GM12873 (cell line): ENCODE data around the gene FAM117B.

ENCODE experiments used
- TF ChIP-seq, protein P1 (sequence below): IDR thresholded peaks from 2 replicates; pipeline ENCODE4 v1.5.1; 2012; ENCODE audit warnings: low read depth, mild to moderate bottlenecking, moderate library complexity, low read length, control low read depth; ENCODE audit not compliant: insufficient read depth; ENCODE audit errors: missing control alignments

Gene FAM117B

DNA sequence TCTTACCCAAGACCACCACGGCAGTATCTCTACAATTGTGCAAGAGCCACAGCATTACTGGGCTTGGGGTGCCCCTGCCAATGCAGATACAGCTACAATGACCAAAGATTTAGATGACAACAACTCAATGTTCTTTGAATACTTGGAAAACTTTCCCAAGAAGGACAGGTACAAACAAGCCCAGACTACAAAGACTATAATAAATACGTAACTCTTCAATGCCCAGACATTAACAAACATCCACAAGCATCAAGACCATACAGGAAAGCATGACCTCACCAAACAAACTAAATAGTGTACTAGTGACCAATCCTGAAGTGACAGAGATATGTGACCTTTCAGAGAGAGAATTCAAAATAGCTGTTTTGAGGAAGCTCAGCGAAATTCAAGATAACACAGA, 174.0 kb downstream of the FAM117B start:
- TF ChIP-seq, protein P1, sequence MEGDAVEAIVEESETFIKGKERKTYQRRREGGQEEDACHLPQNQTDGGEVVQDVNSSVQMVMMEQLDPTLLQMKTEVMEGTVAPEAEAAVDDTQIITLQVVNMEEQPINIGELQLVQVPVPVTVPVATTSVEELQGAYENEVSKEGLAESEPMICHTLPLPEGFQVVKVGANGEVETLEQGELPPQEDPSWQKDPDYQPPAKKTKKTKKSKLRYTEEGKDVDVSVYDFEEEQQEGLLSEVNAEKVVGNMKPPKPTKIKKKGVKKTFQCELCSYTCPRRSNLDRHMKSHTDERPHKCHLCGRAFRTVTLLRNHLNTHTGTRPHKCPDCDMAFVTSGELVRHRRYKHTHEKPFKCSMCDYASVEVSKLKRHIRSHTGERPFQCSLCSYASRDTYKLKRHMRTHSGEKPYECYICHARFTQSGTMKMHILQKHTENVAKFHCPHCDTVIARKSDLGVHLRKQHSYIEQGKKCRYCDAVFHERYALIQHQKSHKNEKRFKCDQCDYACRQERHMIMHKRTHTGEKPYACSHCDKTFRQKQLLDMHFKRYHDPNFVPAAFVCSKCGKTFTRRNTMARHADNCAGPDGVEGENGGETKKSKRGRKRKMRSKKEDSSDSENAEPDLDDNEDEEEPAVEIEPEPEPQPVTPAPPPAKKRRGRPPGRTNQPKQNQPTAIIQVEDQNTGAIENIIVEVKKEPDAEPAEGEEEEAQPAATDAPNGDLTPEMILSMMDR, result no peak

DNA sequence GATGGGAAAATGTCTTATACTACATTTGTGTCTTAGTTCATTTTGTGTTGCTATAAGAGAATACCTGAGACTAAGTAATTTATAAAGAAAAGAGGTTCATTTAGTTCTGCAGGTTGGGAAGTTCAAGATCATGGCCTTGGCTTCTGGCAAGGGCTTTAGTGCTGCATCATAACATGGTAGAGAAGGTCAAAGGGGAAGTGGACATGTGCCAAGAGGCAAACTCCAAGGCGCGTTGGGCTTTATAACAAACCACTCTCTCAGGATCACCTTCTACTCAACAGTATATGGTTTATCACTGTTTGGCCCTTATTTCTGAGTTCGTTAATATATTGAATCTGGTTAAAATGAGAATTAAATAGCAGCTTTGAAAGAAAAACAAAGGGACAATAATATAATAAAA, 178.6 kb downstream of the FAM117B start:
- TF ChIP-seq, protein P1, result no peak

DNA sequence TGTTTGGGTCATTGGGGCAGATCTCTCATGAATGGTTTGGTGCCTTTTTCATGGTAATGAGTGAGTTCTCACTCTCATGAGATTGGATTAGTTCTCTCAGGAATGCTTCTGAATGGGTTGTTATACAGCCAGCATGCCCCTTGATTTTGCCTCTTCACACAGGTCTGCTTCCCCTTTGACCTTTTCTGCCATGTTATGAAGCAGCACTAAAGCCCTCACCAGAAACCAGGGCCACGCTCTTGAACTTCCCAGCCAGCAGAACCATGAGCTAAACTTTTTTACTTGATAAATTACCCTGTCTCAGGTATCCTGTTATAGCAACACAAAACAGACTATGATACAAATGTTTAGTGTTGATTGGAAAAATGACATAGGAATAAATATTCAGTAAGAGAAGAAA, 179.5 kb downstream of the FAM117B start:
- TF ChIP-seq, protein P1, result no peak

DNA sequence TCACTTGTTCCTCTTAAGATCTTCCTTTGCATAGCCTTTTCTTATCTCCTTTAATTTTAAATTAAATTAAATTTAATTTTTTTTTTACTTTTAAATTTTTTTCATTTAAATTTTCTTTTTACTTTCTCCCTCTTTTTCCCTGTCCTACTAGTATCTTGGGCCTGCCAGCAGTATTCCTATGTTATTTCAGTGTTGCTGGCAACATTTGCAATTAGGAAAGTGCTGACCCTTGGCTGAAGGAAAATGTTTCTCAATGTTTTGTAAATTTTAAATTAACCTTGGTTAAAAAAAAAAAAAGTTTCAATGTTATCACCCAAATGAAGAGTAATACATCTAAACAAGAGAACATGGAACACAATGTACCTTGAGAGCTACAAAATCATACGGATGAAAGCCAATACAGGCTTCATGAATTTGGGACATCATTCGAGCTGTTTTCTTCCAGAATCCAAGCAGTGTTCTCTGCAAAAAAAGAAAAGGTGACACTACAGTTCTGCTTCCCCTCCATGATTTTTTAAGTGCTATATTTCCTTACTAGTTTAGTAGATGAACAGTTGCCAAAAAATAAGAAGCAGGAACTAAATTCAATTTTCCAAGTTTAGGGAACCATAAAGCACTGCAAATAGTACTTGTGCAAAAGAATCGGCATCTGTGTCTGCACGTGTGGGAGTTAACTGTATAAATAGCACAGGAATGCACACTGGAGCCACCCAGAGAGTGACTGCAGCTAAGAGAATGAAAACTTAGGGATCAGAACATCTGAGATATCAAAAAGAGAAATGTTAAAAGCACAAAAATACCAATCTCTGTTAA, 181.0 kb downstream of the FAM117B start:
- TF ChIP-seq, protein P1, result no peak

DNA sequence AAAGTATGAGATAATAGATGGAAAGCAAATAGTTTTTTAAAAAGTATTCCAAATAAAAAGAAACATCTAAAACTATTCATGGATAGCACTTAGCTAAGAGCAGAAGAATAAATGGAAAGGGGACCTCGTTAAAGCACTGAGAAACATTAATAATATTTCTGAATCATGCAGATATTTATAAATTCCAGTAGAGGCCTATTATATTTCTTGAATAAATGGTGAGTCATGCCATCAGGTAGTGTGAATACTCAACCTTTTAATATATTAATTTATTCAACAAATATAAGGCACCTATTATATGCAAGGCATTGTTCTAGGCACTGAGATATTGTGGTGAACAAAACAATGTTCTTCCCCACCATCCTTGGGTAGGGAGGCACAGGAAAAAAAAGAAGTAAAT, 183.0 kb downstream of the FAM117B start:
- TF ChIP-seq, protein P1, result no peak

DNA sequence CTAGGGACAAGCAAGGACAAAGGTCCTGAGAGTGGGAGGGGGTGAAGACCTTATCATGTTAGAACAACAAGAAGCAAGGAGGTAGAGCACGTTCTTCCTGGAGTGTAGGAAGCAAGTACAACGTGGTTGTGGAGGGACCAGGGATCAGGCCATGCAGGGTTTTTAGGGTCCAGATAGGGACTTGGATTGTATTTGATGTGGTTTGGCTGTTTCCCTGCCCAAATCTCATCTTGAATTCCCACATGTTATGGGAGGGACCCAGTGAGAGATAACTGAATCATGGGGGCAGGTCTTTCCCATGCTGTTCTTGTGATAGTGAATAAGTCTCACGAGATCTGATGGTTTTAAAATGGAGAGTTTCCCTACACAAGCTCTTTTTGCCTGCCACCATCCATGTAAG, 183.6 kb downstream of the FAM117B start:
- TF ChIP-seq, protein P1, result no peak
